HG02610 (cell line): ENCODE measurements around the gene COL9A2.

Experiments
- ATAC-seq: cut with Tn5 transposase; IDR thresholded peaks from one replicate; pipeline ENCODE4 v1.9.1; 2021; ENCODE audit warnings: mild to moderate bottlenecking, moderate library complexity; ENCODE audit not compliant: unreplicated experiment

Gene COL9A2

GRCh38 chr1:40318970-40319621 is 2.0 kb upstream of the COL9A2 start:
- ATAC-seq, result no peak

- ATAC-seq, result no peak
Measured at GRCh38 chr1:40318476-40318875, 1.4 kb upstream of the COL9A2 start.

DNA sequence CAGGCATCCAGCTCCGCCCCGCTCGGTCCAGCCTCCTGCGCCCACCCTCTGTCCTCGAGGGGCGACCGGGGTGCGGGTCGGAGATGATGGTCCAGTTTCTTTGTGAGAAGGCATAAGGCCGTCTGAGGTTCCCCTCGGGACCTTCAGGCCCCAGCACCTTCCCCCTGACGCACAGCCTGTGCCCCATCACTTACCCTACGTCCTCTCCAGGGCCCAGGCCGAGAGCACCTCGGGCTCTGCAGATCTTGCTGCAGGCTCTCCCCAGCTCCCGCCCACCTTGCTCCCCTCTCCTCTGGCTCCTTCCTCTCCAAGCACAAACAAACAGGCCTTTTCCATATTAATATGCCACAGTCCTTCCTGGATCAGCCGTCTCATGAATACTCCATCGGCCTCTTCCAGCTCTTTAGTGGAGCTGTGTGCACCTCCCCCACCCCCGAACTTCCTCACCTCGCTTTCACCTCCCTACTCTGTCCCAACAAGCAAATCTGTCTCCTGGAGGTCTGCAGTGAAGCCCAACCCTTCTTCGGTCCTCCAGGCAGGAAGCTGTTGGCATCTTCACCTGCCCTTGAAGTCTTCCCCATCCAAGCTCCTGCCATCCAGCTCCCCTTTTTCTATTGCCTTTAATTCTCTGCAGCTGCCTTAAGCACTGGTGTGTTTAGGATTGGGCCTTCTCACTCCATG is 448 bp upstream of the COL9A2 start:
- no peak for ATAC-seq

- ATAC-seq, result no peak
Measured at GRCh38 chr1:40315795-40316594, 1.1 kb downstream of the COL9A2 start.

GRCh38 chr1:40315239-40315794 is 1.8 kb downstream of the COL9A2 start:
- peak; percentile 42 for ATAC-seq

DNA sequence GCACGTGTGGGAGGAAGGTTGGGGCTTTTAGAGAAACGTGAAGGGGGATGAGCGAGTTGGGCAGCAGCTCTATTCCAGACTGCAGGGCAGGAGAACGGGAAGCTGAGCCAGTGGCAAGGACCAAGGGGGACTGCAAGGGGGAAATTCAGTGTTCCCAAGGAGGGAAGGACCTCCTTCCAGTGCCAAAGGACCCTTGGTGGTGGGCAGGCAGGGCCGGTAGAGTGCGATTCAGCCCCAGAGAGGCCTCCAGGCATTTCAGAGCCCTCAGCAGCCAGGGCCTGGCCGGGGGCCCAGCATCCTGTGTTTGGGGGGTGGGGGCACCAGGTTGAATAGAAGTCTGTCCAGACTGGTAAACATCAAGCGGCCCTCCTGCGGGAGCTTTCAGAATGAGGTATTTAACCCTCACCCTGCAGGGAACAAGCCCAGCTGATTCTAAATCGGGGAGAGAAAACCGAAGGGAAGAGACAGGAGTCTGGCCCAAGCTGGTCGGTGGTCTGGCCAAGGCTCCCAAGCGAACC is 2.3 kb downstream of the COL9A2 start:
- no peak for ATAC-seq

DNA sequence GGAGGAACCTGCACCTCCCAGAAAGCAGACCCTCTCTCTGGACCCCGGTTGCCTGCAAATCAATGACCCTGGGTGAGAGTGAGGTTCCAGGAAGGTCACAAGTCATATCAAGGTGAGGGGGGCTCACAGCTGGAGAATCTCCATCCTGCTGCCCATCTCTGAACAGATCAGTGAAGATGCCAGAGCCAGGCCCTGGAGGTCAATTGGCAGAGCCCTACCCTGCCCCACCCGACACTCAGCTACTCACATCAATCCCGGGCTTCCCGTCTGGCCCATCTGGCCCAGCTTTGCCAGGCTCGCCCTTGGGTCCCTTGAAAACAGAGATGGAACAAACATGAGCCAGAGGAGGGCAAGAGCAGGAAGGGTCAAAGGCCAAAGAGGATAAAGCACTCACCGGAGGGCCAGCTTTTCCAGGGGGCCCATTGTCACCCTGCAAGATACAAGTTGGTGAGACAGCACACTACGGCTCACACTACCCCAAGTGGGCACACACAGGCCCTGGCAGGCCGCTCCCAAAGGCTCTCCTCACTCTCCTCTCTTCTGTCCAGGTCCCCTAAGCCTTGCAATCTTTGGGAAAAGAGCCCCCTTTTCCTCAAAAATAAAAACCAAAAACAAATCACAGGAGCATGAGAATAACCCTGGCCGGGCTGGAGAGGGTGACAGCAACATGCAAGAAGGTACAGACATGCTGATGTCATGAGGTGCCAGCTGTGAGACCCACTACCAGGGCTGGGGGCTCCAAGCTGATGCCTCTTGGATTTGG is 2.9 kb downstream of the COL9A2 start:
- ATAC-seq, result no peak

DNA sequence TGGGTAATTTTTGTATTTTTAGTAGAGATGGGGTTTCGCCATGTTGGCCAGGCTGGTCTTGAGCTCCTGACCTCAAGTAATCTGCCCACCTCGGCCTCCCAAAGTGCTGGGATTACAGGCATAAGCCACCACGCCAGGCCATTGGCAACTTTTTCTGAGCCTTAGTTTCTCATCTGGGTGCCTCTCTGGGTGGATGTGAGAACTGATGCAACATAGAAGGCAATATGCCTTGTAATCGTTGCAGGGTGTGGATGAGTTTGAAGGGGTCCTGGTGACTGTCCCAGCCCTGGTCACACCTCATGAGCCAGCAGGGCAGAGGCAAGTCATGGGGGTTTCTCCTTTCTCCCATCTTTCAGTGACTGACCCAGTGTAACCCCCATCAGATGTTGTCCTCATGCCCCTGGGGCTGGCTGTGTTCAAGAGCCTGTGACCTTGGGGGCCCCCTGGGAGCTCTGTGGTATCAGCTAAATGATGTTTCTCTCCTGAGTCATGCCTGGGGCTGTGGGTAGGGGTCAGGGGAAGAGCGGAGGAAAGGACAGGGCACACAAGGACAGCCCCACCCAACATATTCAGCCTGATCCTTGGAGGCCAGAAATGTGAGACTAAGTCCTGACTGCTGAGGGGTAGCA is 3.6 kb downstream of the COL9A2 start:
- peak; percentile 45 for ATAC-seq

GRCh38 chr1:40312238-40313205 is 4.6 kb downstream of the COL9A2 start:
- ATAC-seq, result no peak

- ATAC-seq, result no peak
Measured at GRCh38 chr1:40311692-40312091, 5.4 kb downstream of the COL9A2 start.

DNA sequence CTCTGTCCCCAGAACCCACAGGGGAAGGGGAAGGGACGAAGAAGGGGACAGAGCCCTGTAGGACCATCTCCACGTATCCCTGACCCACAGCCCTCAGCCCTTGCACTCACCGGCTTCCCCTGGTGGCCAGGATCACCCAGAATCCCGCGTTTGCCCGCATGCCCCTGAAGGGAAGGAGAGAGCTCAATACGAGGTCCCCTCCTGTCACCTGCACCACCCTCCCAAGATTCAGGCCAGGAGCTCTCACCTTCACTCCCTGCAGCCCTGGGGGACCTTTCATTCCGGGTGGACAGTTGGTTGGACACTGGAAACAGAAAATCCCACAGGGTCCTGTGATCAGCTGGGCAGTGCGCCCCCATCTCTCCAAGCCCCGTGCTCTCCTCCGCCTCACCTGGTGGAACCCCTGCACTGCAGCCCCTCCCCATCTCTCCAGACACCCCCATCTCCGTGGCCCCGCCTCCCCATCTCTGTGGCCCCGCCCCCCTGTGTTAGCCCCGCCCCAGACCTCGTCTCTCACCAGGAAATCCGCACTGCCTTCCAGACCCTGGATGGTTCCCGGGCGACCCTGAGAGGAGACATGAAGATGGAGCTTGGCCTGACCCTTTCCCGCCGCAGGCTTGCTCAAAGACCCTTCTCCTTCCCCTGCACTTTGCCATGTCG is 6.0 kb downstream of the COL9A2 start:
- ATAC-seq, result no peak

DNA sequence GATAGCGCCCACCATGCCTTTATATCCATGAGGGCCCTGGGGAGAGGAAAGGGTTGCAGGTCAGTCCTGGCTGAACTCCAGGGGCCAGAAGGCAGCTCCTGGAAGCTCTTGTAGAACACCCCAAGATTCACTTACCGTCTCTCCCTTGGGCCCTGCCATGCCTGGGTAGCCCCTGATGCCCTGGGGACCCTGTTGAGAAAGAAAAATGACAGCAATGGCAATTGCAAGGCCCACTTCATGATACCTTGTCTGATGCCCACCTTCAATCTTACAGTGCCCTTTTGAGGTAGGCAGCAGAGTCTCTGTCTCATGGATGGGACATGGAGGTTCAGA is 7.0 kb downstream of the COL9A2 start:
- ATAC-seq, result no peak

GRCh38 chr1:40309374-40310128 is 7.5 kb downstream of the COL9A2 start:
- ATAC-seq, result no peak

DNA sequence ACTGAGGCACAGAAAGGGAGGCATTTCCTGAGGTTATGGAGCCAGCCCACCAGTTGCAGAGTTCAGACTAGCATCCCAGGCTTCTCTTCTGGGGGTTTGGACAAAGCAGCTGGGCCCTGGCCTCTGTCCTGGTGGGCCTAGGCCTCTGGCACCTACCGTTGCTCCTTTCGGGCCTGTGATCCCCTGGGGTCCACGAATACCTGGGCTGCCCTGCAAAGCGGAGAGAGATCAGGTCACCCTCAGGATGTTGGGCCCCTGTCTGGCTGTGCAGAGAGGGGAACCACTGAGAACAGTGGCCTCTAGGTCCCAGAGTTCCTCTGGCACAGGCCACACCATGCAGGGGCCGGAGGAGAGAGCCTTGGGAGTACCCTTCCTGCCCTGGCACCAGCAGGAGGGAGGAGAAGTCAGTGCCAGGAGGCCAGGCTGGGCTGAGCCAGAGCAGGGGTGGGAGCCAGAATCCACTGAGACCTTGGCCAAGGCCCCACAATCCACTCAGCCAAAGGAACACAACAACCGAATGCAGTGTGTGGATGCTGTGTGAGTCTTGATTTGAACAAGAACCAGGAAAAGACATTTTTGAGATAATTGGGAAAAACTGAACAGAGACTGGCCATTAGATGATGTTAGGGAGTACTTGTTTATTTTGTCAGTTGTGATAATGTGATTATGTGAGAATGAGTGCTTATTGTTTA is 8.9 kb downstream of the COL9A2 start:
- no peak for ATAC-seq

DNA sequence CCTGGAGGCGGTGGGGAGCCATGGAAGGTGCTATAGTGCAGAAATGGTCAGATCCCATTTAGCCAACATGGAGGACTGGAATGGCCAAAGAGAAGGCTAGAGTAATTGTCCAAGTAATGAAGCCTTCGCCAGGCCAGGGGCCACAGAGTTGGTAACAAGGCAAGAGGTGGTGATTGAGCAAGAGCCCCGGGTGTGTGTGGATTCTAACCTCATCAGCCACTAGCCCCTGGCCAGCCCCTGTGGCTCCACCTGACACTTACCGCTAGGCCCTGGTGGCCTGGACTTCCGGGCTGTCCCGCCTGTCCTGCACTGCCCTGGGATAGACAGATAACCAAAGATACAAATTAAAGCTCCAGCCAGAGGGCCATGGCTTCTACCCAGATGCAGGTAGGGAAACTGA is 9.9 kb downstream of the COL9A2 start:
- ATAC-seq, result no peak

GRCh38 chr1:40306296-40306695 is 10.8 kb downstream of the COL9A2 start:
- ATAC-seq, result no peak

- no peak for ATAC-seq
Measured at GRCh38 chr1:40305871-40306270, 11.2 kb downstream of the COL9A2 start.
